HFFc6 (cell line): Measurements from ENCODE around the gene CSRNP3. TPM values are rescaled to one million over a fixed set of nuclear protein-coding genes. Genes with fewer than 3 reads are reported as not detected.

ENCODE experiments used
- DNase-seq: peaks from one replicate; pipeline ENCODE4 v3.0.0-alpha.2; 2018
- H3K27ac Mint-ChIP-seq: 2 replicates; pipeline ENCODE4 v1.8.0; 2020; ENCODE audit warnings: mild to moderate bottlenecking, mixed read lengths
- H3K27me3 Mint-ChIP-seq: 2 replicates; pipeline ENCODE4 v1.8.0; 2021; ENCODE audit warnings: mild to moderate bottlenecking, moderate library complexity, mixed read lengths; ENCODE audit not compliant: insufficient read depth
- H3K36me3 Mint-ChIP-seq: 2 replicates; pipeline ENCODE4 v1.8.0; 2021; ENCODE audit warnings: low read depth, mixed read lengths
- H3K4me1 Mint-ChIP-seq: 2 replicates; pipeline ENCODE4 v1.8.0; 2020; ENCODE audit warnings: low read depth, mixed read lengths
- H3K4me3 Mint-ChIP-seq: 2 replicates; pipeline ENCODE4 v1.8.0; 2020; ENCODE audit warnings: mild to moderate bottlenecking, moderate library complexity, mixed read lengths
- H3K9me3 Mint-ChIP-seq: 2 replicates; pipeline ENCODE4 v1.8.0; 2020; ENCODE audit warnings: mild to moderate bottlenecking, mixed read lengths
- total RNA-seq, 6 experiments: library from RNA; stranded (reverse); fragmentation: NEBNext Ultra II Directional; extraction: Animal tissue kit (Norgen Biotek cat#: 25700); gene quantifications; 2 replicates in 1 of 6; 3 replicates in 5 of 6; pipeline ENCODE4 v1.2.3, GENCODE V29; 2021
- TF ChIP-seq, protein P1 (sequence below): fragments of 200-600 bp; sonication (generic); IDR thresholded peaks from 2 replicates; pipeline ENCODE4 v1.5.0; 2021; ENCODE audit warnings: antibody characterized with exemption, mild to moderate bottlenecking

Gene CSRNP3
- total RNA-seq, 6 experiments from 2014 or later, result 0.02 to 0.79 (median 0.31) TPM; not detected in 2

DNA sequence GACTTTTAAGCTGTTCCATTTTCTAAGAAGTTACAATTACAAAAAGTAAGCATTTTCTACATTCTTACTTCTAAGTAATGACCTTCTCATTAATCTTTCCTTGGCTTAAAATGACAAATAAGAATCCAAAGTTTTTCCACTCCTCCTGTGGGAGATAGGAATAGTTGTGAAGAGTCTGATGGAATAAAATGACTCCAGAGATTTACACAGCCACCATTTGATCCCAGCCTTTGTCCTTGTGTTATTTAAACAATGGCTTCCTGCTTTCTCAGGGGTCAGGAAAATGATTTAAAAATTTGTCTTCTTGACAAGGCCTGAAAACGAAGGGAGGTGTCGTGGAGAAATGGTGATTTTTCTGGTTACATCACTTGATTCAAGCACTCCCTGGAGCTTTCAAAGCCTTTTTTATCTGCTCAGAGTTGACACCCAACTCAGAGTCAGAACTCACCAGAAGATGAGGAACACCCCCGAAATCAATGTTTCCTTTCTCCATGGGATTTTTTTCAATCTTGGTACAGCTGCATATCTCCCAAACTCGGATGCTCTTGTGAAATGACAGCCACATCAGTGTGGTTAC lies 218.0 kb downstream of the CSRNP3 start:
- Mint-ChIP-seq H3K36me3 (no peaks in the 10 kb centered on the region), H3K27me3 (no peaks in the 10 kb centered on the region; the same call in 1 of the 2 replicates), H3K27ac (no peak overlapping the region), H3K4me3 (no peak overlapping the region), H3K9me3 (no peaks in the 10 kb centered on the region), H3K4me1 (no peaks in the 10 kb centered on the region)
- no peak for DNase-seq
- TF ChIP-seq, protein P1, sequence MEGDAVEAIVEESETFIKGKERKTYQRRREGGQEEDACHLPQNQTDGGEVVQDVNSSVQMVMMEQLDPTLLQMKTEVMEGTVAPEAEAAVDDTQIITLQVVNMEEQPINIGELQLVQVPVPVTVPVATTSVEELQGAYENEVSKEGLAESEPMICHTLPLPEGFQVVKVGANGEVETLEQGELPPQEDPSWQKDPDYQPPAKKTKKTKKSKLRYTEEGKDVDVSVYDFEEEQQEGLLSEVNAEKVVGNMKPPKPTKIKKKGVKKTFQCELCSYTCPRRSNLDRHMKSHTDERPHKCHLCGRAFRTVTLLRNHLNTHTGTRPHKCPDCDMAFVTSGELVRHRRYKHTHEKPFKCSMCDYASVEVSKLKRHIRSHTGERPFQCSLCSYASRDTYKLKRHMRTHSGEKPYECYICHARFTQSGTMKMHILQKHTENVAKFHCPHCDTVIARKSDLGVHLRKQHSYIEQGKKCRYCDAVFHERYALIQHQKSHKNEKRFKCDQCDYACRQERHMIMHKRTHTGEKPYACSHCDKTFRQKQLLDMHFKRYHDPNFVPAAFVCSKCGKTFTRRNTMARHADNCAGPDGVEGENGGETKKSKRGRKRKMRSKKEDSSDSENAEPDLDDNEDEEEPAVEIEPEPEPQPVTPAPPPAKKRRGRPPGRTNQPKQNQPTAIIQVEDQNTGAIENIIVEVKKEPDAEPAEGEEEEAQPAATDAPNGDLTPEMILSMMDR, result no peak

DNA sequence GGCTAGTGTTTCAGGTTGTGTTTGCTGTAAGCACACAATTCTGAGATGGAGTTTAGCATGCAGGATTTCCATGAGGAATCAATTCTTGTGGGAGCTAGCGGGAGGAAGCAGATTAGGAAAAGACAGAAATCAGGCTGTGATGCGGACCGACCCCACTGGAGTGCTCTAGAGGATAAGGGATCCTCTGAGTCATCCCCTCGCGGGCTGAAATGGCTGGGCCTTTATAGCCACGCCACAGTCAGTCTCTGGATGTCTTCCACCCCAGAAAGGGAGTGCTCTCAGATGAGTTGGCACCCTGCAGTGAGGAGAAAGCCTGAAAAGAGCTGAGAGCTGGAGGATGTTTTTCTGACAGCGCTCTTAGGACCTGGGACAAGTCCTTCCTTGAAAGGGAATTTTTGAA lies 222.1 kb downstream of the CSRNP3 start:
- no peak overlapping the region for H3K4me3 Mint-ChIP-seq
- H3K9me3 Mint-ChIP-seq, result no peaks in the 10 kb centered on the region
- H3K27me3 Mint-ChIP-seq, result no peaks in the 10 kb centered on the region
- no peak overlapping the region for H3K27ac Mint-ChIP-seq
- no peaks in the 10 kb centered on the region for H3K4me1 Mint-ChIP-seq
- TF ChIP-seq, protein P1, result no peak
- peak; percentile 6 for DNase-seq
- H3K36me3 Mint-ChIP-seq, result no peaks in the 10 kb centered on the region

DNA sequence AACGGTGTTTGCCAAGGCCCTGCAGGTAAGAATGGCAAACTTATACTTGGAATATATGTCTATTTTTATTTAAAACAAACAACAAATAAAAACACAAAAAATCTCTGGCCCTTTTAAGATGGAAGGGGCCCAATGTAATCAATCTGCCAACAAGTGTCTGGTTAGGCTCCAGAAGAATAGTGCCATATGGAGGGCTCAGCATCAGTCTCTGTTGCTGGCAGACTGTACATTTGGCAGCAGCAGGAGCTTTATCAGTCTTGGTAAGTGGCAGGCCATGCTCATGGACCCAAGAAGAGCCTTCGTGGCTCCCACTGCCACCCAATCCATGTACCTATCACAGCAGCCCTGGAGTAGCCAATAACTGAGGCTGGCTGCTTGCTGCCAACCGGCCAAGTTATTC lies 223.4 kb downstream of the CSRNP3 start:
- Mint-ChIP-seq H3K4me1 (no peaks in the 10 kb centered on the region), H3K9me3 (no peaks in the 10 kb centered on the region), H3K27ac (no peak overlapping the region), H3K36me3 (no peaks in the 10 kb centered on the region), H3K4me3 (no peak overlapping the region), H3K27me3 (no peaks in the 10 kb centered on the region)
- TF ChIP-seq, protein P1, result no peak
- DNase-seq, result no peak

DNA sequence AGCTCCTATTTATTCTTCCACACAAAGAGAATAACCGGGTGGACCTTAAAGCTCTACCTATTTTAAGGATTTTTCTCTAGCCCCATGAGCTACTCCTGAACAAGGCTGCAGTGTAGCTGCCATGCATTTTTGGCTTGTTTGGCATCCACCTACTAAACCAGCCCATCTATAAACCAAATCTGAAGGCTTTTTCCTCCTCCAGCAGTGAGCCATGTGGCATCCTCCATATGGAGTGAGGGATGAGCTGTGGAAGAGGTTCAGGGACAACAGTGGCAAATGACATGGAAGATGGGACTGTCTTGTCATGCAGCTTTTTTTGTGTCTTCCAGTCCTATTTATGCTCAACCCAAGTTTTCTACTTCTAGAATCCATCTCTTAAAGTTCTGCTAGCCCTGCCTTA lies 224.3 kb downstream of the CSRNP3 start:
- Mint-ChIP-seq H3K27me3 (no peaks in the 10 kb centered on the region), H3K4me3 (no peak overlapping the region), H3K4me1 (no peaks in the 10 kb centered on the region), H3K36me3 (no peaks in the 10 kb centered on the region), H3K27ac (no peak overlapping the region), H3K9me3 (no peaks in the 10 kb centered on the region)
- DNase-seq, result no peak
- TF ChIP-seq, protein P1, result no peak

DNA sequence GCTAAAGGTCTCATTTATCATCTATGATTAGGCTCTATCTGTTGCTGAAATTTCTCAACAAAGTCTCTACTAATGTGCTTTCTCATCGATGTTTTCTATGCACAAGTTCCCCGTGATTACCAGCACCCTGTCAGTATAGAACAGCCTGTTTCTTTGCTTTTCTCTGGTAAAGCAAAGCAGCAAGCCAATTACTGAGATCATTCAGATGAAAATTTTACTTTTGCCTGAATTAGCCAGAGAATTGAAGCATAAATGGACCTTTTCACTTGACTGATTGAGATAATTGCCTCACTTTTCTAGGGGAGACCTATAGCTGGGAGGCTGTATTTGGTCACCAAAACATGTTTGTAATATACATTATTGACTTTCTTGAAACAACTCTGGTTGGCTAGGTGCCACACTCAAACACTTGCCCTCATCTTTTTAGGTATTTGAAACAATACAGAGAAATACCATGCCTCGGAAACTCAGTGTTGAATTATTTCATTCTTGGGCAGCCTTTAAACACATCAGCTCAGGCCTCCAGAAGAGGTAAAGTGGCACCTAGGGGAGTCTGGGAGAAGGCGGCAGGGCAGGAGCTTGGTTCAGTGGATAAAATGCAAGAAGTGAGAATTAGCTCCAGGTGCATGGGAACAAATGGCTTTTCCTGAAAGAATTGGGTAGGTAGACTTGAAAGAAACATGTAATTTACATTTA lies 228.4 kb downstream of the CSRNP3 start:
- DNase-seq, result no peak
- H3K27me3 Mint-ChIP-seq, result peaks cover under 1% of the 10 kb centered on the region; the same call in 1 of the 2 replicates
- TF ChIP-seq, protein P1, result no peak
- H3K4me1 Mint-ChIP-seq, result no peaks in the 10 kb centered on the region
- H3K9me3 Mint-ChIP-seq, result no peaks in the 10 kb centered on the region
- no peak overlapping the region for H3K4me3 Mint-ChIP-seq
- H3K27ac Mint-ChIP-seq, result no peak overlapping the region
- no peaks in the 10 kb centered on the region for H3K36me3 Mint-ChIP-seq
